Neural crest cell (in vitro differentiated cells): ENCODE results near the gene IL6. TPM values are rescaled to one million over a fixed set of nuclear protein-coding genes. Genes with fewer than 3 reads are reported as not detected.
"Not testable (repeated sequence)": the region's sequence is repeated elsewhere in the genome, so short reads cannot be mapped to it uniquely, and the experiment has no call there.

ENCODE experiments used
- DNase-seq: peaks from one replicate; pipeline ENCODE4 v3.0.0; 2021; ENCODE audit warnings: low read depth, mixed read lengths, low spot score
- H3K27ac Mint-ChIP-seq: one replicate; pipeline ENCODE4 v1.8.0; 2021; ENCODE audit warnings: mild to moderate bottlenecking, mixed read lengths; ENCODE audit not compliant: unreplicated experiment
- H3K27me3 Mint-ChIP-seq: 2 replicates; pipeline ENCODE4 v1.8.0; 2021; ENCODE audit warnings: low read depth, mild to moderate bottlenecking, mixed read lengths
- H3K36me3 Mint-ChIP-seq: 2 replicates; pipeline ENCODE4 v1.8.0; 2021; ENCODE audit warnings: low read depth, mild to moderate bottlenecking, mixed read lengths
- H3K4me1 Mint-ChIP-seq: 2 replicates; pipeline ENCODE4 v1.8.0; 2021; ENCODE audit warnings: mixed read lengths
- H3K4me3 Mint-ChIP-seq: one replicate; pipeline ENCODE4 v1.8.0; 2021; ENCODE audit warnings: mild to moderate bottlenecking, mixed read lengths
- H3K9me3 Mint-ChIP-seq: 2 replicates; pipeline ENCODE4 v1.8.0; 2021; ENCODE audit warnings: mixed read lengths
- CTCF ChIP-seq: fragments of 200-600 bp; sonication (generic); conservative IDR thresholded peaks from 2 replicates; pipeline ENCODE4 v1.5.0; 2021; ENCODE audit warnings: antibody characterized with exemption, mild to moderate bottlenecking
- total RNA-seq: library from RNA; stranded (reverse); gene quantifications from 2 replicates; pipeline ENCODE4 v1.2.1, GENCODE V29; 2021

The IL6 gene
- total RNA-seq, 1 donor from 2014 or later, result not detected

- Mint-ChIP-seq H3K36me3 (no peaks in the 10 kb centered on the region), H3K27ac (no peak overlapping the region), H3K4me3 (no peak overlapping the region), H3K4me1 (no peaks in the 10 kb centered on the region), H3K9me3 (peaks cover 3% of the 10 kb centered on the region), H3K27me3 (no peaks in the 10 kb centered on the region)
- no peak for DNase-seq
- no peak for TF ChIP-seq CTCF
Measured at GRCh38 chr7:22683379-22683778, 43.6 kb upstream of the IL6 start.

- peaks cover 3% of the 10 kb centered on the region for H3K27me3 Mint-ChIP-seq
- no peak for TF ChIP-seq CTCF
Measured at GRCh38 chr7:22686620-22687019, 40.4 kb upstream of the IL6 start.

GRCh38 chr7:22688084-22688483, 38.9 kb upstream of the IL6 start:
- TF ChIP-seq CTCF, result no peak
- peaks cover 3% of the 10 kb centered on the region for H3K27me3 Mint-ChIP-seq
- no peaks in the 10 kb centered on the region for H3K36me3 Mint-ChIP-seq

More at GRCh38 chr7:22686620-22687019, 40.4 kb upstream of the IL6 start:
- H3K4me3 Mint-ChIP-seq, result no peak overlapping the region
- no peak for DNase-seq
- H3K36me3 Mint-ChIP-seq, result no peaks in the 10 kb centered on the region
- no peaks in the 10 kb centered on the region for H3K4me1 Mint-ChIP-seq
- peaks cover 3% of the 10 kb centered on the region for H3K9me3 Mint-ChIP-seq
- no peak overlapping the region for H3K27ac Mint-ChIP-seq

GRCh38 chr7:22688934-22689333, 38.1 kb upstream of the IL6 start:
- not testable (repeated sequence) for H3K9me3 Mint-ChIP-seq, H3K4me1 Mint-ChIP-seq, DNase-seq, H3K4me3 Mint-ChIP-seq, H3K27ac Mint-ChIP-seq, H3K27me3 Mint-ChIP-seq, H3K36me3 Mint-ChIP-seq

More at GRCh38 chr7:22688084-22688483, 38.9 kb upstream of the IL6 start:
- H3K4me3 Mint-ChIP-seq, result no peak overlapping the region
- no peak for DNase-seq
- peaks cover 3% of the 10 kb centered on the region for H3K9me3 Mint-ChIP-seq
- H3K4me1 Mint-ChIP-seq, result no peaks in the 10 kb centered on the region
- no peak overlapping the region for H3K27ac Mint-ChIP-seq

- DNase-seq, result no peak
- Mint-ChIP-seq H3K27me3 (peaks cover 3% of the 10 kb centered on the region), H3K4me3 (no peak overlapping the region), H3K27ac (no peak overlapping the region), H3K36me3 (no peaks in the 10 kb centered on the region), H3K4me1 (no peaks in the 10 kb centered on the region), H3K9me3 (no peaks in the 10 kb centered on the region)
- TF ChIP-seq CTCF, result no peak
Measured at GRCh38 chr7:22694597-22695207, 32.3 kb upstream of the IL6 start.

GRCh38 chr7:22695476-22696132, 31.4 kb upstream of the IL6 start:
- Mint-ChIP-seq H3K4me3 (no peak overlapping the region), H3K9me3 (no peaks in the 10 kb centered on the region), H3K36me3 (no peaks in the 10 kb centered on the region), H3K4me1 (no peaks in the 10 kb centered on the region), H3K27ac (no peak overlapping the region), H3K27me3 (peaks cover 3% of the 10 kb centered on the region)
- no peak for TF ChIP-seq CTCF
- no peak for DNase-seq
